Cardiac muscle cell (in vitro differentiated cells and primary cell): ENCODE results near the gene DNMT3B. TPM values are rescaled to one million over a fixed set of nuclear protein-coding genes. Genes with fewer than 3 reads are reported as not detected.

Experiments used
- DNase-seq, 2 donors: peaks; one replicate each; pipeline versions ENCODE4 v3.0.0 to v3.0.0-alpha.2; 2010 to 2017; ENCODE audit warnings: low read depth in 1 of 2, low spot score in 1 of 2
- H3K27ac ChIP-seq: fragments of 200-600 bp; sonication (generic); 2 replicates; pipeline ENCODE4 v1.5.1; 2016
- H3K27me3 ChIP-seq: fragments of 200-600 bp; sonication (generic); 2 replicates; pipeline ENCODE4 v1.6.0; 2016; ENCODE audit warnings: control low read depth
- H3K36me3 ChIP-seq: fragments of 200-600 bp; sonication (generic); 2 replicates; pipeline ENCODE4 v1.5.1; 2016; ENCODE audit warnings: control low read depth
- H3K4me1 ChIP-seq: fragments of 200-600 bp; sonication (generic); 2 replicates; pipeline ENCODE4 v1.8.1; 2017; ENCODE audit warnings: low read depth, mild to moderate bottlenecking, mixed run types
- H3K4me3 ChIP-seq: fragments of 200-600 bp; sonication (generic); 2 replicates; pipeline ENCODE4 v1.5.1; 2016; ENCODE audit warnings: mild to moderate bottlenecking
- H3K9me3 ChIP-seq: fragments of 200-600 bp; sonication (generic); 2 replicates; pipeline ENCODE4 v1.5.1; 2017; ENCODE audit warnings: low read depth, mild to moderate bottlenecking, control low read depth
- polyA plus RNA-seq: library from polyadenylated mRNA; unstranded; fragments of >200 nt; fragmentation: Nextera tagmentation; extraction: Ambion mirVana; gene quantifications from 2 replicates; pipeline ENCODE4 v1.2.1, GENCODE V29; 2016
- total RNA-seq: library from RNA; depleted of rRNA; stranded (reverse); fragments of >200 nt; gene quantifications from 2 replicates; pipeline ENCODE4 v1.2.3, GENCODE V29; 2016
- TF ChIP-seq, protein P1 (sequence below): IDR thresholded peaks from 2 replicates; pipeline ENCODE4 v1.5.1; 2012; ENCODE audit warnings: low read depth, mild to moderate bottlenecking, low read length

Gene DNMT3B
- total and polyA plus RNA-seq, 2 experiments from 2014 or later: 10.2 to 24.3 TPM

DNA sequence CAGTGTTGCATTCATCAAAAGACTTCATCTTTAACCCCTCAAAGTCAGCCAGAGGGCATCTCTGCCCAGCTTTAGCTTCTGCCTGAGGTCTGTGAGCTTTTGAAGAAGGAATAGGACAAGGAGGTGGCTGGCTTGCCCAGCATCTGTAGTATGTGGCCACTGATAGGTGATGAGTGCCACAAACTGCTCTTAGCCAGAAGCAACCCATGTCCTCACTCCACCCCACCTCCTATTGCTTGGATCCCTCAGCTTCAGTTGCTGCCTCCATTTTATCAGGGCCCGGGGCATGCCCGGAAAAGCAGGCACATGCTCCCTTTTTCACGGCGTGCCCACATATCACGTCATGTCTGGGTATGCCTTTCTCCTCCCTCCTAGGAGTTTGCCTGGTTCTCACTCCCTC lies 84.7 kb downstream of the DNMT3B start:
- no peaks in the 10 kb centered on the region for H3K27me3 ChIP-seq
- DNase-seq: no peak
- H3K27ac ChIP-seq: no peak overlapping the region
- TF ChIP-seq, protein P1, sequence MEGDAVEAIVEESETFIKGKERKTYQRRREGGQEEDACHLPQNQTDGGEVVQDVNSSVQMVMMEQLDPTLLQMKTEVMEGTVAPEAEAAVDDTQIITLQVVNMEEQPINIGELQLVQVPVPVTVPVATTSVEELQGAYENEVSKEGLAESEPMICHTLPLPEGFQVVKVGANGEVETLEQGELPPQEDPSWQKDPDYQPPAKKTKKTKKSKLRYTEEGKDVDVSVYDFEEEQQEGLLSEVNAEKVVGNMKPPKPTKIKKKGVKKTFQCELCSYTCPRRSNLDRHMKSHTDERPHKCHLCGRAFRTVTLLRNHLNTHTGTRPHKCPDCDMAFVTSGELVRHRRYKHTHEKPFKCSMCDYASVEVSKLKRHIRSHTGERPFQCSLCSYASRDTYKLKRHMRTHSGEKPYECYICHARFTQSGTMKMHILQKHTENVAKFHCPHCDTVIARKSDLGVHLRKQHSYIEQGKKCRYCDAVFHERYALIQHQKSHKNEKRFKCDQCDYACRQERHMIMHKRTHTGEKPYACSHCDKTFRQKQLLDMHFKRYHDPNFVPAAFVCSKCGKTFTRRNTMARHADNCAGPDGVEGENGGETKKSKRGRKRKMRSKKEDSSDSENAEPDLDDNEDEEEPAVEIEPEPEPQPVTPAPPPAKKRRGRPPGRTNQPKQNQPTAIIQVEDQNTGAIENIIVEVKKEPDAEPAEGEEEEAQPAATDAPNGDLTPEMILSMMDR: no peak
- H3K4me1 ChIP-seq: no peaks in the 10 kb centered on the region
- H3K4me3 ChIP-seq: no peak overlapping the region
- peaks cover 39% of the 10 kb centered on the region for H3K36me3 ChIP-seq
- no peaks in the 10 kb centered on the region for H3K9me3 ChIP-seq

DNA sequence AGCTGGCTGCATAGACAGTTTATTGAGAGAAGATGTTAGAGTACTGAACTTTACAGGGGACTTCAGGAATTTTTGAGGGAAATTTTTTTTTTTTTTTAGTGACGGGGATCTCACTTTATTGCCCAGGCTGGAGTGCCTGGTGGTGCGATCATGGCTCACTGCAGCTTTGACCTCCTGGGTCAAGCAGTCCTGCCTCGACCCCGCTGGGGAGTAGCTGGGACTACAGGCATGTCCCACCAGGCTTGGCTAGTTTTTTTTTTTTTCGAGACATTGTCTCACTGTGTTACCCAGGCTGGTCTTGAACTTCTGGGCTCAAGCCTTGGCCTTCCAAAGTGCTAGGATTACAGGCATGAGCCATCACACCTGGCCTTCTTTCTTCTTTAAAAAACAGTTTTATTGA lies 85.8 kb downstream of the DNMT3B start:
- Histone ChIP-seq H3K4me1 (no peaks in the 10 kb centered on the region), H3K9me3 (no peaks in the 10 kb centered on the region), H3K36me3 (peaks cover 33% of the 10 kb centered on the region), H3K4me3 (no peak overlapping the region), H3K27me3 (no peaks in the 10 kb centered on the region), H3K27ac (no peak overlapping the region)
- no peak for DNase-seq
- TF ChIP-seq, protein P1: no peak

DNA sequence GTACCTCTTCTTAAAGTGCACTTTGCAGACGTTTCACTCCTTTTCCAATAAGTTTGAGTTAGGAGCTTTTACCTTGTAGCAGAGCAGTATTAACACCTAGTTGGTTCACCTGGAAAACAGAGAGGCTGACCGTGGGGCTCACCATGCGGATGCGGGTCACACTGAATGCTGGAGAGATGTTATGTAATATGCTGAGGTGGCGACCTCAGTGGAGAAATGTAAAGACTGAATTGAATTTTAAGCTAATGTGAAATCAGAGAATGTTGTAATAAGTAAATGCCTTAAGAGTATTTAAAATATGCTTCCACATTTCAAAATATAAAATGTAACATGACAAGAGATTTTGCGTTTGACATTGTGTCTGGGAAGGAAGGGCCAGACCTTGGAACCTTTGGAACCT lies 86.7 kb downstream of the DNMT3B start:
- Histone ChIP-seq H3K4me1 (no peaks in the 10 kb centered on the region), H3K36me3 (peaks cover 33% of the 10 kb centered on the region), H3K4me3 (no peak overlapping the region), H3K27ac (no peak overlapping the region), H3K9me3 (no peaks in the 10 kb centered on the region), H3K27me3 (no peaks in the 10 kb centered on the region)
- no peak for DNase-seq
- TF ChIP-seq, protein P1: no peak

DNA sequence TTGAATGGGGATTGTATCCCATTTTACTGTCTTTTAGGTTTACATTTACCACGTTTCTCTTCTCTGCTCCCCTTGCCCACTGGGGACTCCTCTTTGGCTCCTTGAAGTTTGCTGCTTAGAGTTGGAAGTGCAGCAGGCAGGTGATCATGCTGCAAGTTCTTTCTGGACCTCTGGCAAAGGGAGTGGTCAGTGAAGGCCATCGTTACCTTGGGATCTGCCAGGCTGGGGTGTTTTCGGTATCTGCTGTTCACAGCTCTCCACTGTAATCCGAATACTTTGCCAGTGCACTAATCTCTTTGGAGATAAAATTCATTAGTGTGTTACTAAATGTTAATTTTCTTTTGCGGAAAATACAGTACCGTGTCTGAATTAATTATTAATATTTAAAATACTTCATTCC lies 87.4 kb downstream of the DNMT3B start:
- Histone ChIP-seq H3K4me1 (no peaks in the 10 kb centered on the region), H3K9me3 (no peaks in the 10 kb centered on the region), H3K36me3 (peaks cover 33% of the 10 kb centered on the region), H3K27me3 (no peaks in the 10 kb centered on the region), H3K27ac (no peak overlapping the region), H3K4me3 (no peak overlapping the region)
- TF ChIP-seq, protein P1: no peak
- no peak for DNase-seq

DNA sequence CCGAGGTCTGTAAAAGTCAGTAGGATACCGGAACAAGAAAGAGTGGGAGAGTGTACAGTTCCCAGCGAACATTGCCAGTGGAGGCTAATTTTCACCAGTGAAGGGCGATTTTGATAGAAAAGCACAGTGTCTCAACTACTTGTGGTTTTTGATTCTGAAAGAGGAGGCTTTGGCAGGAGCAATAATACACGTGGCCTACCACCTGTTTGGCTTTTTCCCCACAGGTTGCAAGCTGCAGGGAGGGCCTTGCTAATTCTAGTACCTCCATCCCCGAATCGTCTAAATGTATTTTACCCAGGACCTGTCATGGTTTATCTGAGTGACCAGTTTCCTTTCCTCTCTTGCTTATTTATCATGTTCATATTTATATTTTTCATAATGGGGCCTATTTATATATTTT lies 93.2 kb downstream of the DNMT3B start:
- Histone ChIP-seq H3K36me3 (peaks cover 9% of the 10 kb centered on the region), H3K27ac (no peak overlapping the region), H3K27me3 (no peaks in the 10 kb centered on the region), H3K9me3 (no peaks in the 10 kb centered on the region), H3K4me3 (no peak overlapping the region), H3K4me1 (no peaks in the 10 kb centered on the region)
- TF ChIP-seq, protein P1: no peak
- no peak for DNase-seq

DNA sequence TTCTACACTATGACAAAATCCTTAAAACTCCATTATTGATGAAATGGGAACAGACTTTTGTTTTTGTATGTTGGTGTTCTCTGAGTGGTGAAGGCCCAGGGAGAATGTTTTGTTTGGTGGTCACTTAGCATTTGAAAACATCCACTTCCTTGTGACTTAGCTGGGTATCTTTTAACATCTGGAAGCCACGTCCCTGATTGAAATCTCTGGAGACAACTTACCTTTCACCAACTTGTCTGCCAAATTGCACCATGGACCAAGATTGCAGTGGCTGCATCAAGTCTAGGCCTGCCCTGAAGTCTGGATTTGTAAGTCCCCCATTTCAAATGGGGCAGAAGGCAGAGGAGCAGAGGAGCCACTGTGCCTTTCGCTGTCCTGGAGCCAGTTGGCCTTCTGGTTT lies 96.0 kb downstream of the DNMT3B start:
- TF ChIP-seq, protein P1: no peak
- Histone ChIP-seq H3K27ac (peak overlapping the region; percentile 4), H3K4me3 (no peak overlapping the region)

More for the DNA sequence above, 96.0 kb downstream of the DNMT3B start:
- Histone ChIP-seq H3K36me3 (no peaks in the 10 kb centered on the region), H3K4me1 (no peaks in the 10 kb centered on the region), H3K27me3 (no peaks in the 10 kb centered on the region), H3K9me3 (no peaks in the 10 kb centered on the region)
- no peak for DNase-seq
